ENCODE results near the gene EPHA1. TPM values are rescaled to one million over a fixed set of nuclear protein-coding genes. Genes with fewer than 3 reads are reported as not detected.
"Not testable (repeated sequence)": the region's sequence is repeated elsewhere in the genome, so short reads cannot be mapped to it uniquely, and the experiment has no call there.

The EPHA1 gene
- total RNA-seq, 1 donor from 2014 or later = not detected

- intact Hi-C loops (cut with micrococcal nuclease) = no loop called here
- Histone ChIP-seq H3K4me1 (no peaks in the 10 kb centered on the region), H3K4me3 (no peak overlapping the region), H3K9me3 (replicated peaks) (no peaks in the 10 kb centered on the region), H3K36me3 (no peaks in the 10 kb centered on the region), H3K27me3 (ENCODE audit: low read depth) (no peaks in the 10 kb centered on the region), H3K27ac (replicated peaks) (no peak overlapping the region)
- TF ChIP-seq CTCF (IDR thresholded peaks at IDR 0.05; ENCODE audit: borderline replicate concordance) = no peak
- no peak for DNase-seq
These were observed 25.1 kb upstream of the EPHA1 start for GRCh38 chr7:143433759-143434158.

- intact Hi-C loops (cut with micrococcal nuclease) = no loop called here
- Histone ChIP-seq H3K4me3 (no peak overlapping the region), H3K36me3 (no peaks in the 10 kb centered on the region), H3K27ac (replicated peaks) (no peak overlapping the region), H3K27me3 (ENCODE audit: low read depth) (no peaks in the 10 kb centered on the region), H3K9me3 (replicated peaks) (no peaks in the 10 kb centered on the region), H3K4me1 (no peaks in the 10 kb centered on the region)
- no peak for TF ChIP-seq CTCF (IDR thresholded peaks at IDR 0.05; ENCODE audit: borderline replicate concordance)
- no peak for DNase-seq
These were observed 22.5 kb upstream of the EPHA1 start for GRCh38 chr7:143431109-143431508.

GRCh38 chr7:143429770-143430698 lies 21.4 kb upstream of the EPHA1 start:
- Histone ChIP-seq H3K36me3 (no peaks in the 10 kb centered on the region), H3K4me3 (no peak overlapping the region), H3K27ac (replicated peaks) (no peak overlapping the region), H3K27me3 (ENCODE audit: low read depth) (no peaks in the 10 kb centered on the region), H3K9me3 (replicated peaks) (no peaks in the 10 kb centered on the region), H3K4me1 (no peaks in the 10 kb centered on the region)
- no peak for TF ChIP-seq CTCF (IDR thresholded peaks at IDR 0.05; ENCODE audit: borderline replicate concordance)
- intact Hi-C loops (cut with micrococcal nuclease) = no loop called here
- no peak for DNase-seq

- H3K4me1 ChIP-seq = no peaks in the 10 kb centered on the region
- no peak overlapping the region for H3K4me3 ChIP-seq
- H3K36me3 ChIP-seq = no peaks in the 10 kb centered on the region
- no peak for TF ChIP-seq CTCF (IDR thresholded peaks at IDR 0.05; ENCODE audit: borderline replicate concordance)
- no peak for DNase-seq
- no peaks in the 10 kb centered on the region for H3K27me3 ChIP-seq (ENCODE audit: low read depth)
- intact Hi-C loops (cut with micrococcal nuclease) = no loop called here
- no peaks in the 10 kb centered on the region for H3K9me3 ChIP-seq (replicated peaks)
- H3K27ac ChIP-seq (replicated peaks) = no peak overlapping the region
These were observed 18.0 kb upstream of the EPHA1 start for GRCh38 chr7:143426479-143427142.

GRCh38 chr7:143424476-143424875 lies 15.8 kb upstream of the EPHA1 start:
- H3K9me3 ChIP-seq (replicated peaks); H3K4me1 ChIP-seq; H3K27me3 ChIP-seq (ENCODE audit: low read depth); H3K4me3 ChIP-seq; DNase-seq; H3K36me3 ChIP-seq; intact Hi-C loops (cut with micrococcal nuclease); H3K27ac ChIP-seq (replicated peaks): not testable (repeated sequence)

GRCh38 chr7:143422033-143422432 lies 13.4 kb upstream of the EPHA1 start:
- no peak for DNase-seq
- H3K4me1 ChIP-seq = no peaks in the 10 kb centered on the region
- H3K4me3 ChIP-seq = no peak overlapping the region
- TF ChIP-seq CTCF (IDR thresholded peaks at IDR 0.05; ENCODE audit: borderline replicate concordance) = no peak
- H3K36me3 ChIP-seq = no peaks in the 10 kb centered on the region
- H3K27me3 ChIP-seq (ENCODE audit: low read depth) = peaks cover 23% of the 10 kb centered on the region
- no peaks in the 10 kb centered on the region for H3K9me3 ChIP-seq (replicated peaks)
- intact Hi-C loops (cut with micrococcal nuclease) = no loop called here
- H3K27ac ChIP-seq (replicated peaks) = no peak overlapping the region

GRCh38 chr7:143420624-143421023 lies 12.0 kb upstream of the EPHA1 start:
- peaks cover 31% of the 10 kb centered on the region for H3K27me3 ChIP-seq (ENCODE audit: low read depth)
- H3K27ac ChIP-seq (replicated peaks); intact Hi-C loops (cut with micrococcal nuclease); DNase-seq; H3K4me1 ChIP-seq; H3K9me3 ChIP-seq (replicated peaks); H3K4me3 ChIP-seq; H3K36me3 ChIP-seq: not testable (repeated sequence)

All from left ventricle myocardium inferior (tissue), 1 donor.